Activated CD8-positive, alpha-beta memory T cell treated with anti-CD3 and anti-CD28 coated beads for 1 hour (primary cell): ENCODE data around the gene ATP5PO.
"Not testable (repeated sequence)": the region's sequence is repeated elsewhere in the genome, so short reads cannot be mapped to it uniquely, and the experiment has no call there.

Experiments
- DNase-seq, 2 donors: peaks; one replicate each; pipeline ENCODE4 v3.0.0-alpha.2; 2020; ENCODE audit warnings: low read depth in 1 of 2; ENCODE audit errors: extremely low read depth in 1 of 2

Gene ATP5PO

DNA sequence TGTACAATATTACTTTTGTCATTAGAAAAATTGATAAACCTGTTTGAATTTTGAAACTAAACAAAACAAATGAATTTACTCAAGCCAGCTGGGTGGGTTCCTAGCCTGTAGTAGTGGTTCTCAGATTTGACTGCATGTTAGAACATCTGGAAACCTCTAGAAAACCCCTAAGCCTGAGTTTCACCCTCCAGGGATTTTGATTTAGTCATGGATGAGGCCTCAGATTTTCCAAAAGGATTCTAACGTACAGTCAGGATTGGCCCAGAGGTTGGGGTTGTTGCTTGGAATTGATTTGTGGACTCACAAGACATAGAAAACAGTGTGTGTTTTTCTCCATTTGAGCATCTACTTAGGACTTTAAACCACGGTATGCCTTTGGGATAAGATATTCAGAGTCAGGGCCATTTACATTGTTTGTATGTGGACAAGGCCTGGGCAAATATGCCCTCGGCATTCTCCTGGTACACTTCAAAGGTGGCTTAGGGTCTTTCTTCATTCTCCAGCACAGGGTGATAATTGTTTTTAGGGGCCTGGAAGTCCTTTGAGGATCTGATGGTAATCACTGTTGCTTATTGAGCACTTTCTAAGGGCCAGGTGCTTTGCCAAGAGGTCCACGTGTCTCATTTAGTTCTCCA lies 42.6 kb downstream of the ATP5PO start:
- DNase-seq = no peak

DNA sequence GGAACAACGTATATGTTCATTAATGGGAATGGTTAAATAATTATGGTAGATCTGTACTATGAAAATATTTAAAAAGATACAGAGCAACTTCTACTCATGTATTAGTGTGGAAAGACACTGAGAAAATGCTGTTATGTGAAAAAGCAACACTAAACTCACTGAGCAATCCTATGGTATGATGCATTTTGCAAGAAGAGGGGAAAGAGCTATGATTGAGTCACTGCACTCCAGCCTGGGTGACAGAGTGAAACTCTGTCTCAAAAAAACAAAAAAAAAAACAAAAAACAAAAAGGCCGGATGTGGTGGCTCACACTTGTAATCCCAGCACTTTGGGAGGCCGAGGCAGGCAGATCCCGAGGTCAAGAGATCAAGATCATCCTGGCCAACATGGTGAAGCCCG lies 44.4 kb downstream of the ATP5PO start:
- DNase-seq = no peak

DNA sequence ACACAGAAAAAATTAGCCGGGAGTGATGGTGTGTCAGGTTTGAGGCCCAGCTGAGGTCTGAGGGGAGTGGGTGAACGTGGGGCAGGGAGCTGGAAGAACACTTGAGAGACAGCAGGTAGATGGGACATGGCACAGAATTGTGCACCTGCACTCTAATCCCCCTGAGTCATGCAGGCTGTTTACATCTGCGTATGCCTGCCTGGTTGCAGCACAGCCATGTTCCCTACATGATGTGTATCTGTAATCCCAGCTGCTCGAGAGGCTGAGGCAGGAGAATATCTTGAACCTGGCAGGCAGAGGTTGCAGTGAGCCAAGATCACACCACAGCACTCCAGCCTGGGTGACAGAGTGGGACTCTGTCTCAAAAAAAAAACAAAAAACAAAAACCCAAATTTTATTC lies 44.8 kb downstream of the ATP5PO start:
- DNase-seq = no peak

DNA sequence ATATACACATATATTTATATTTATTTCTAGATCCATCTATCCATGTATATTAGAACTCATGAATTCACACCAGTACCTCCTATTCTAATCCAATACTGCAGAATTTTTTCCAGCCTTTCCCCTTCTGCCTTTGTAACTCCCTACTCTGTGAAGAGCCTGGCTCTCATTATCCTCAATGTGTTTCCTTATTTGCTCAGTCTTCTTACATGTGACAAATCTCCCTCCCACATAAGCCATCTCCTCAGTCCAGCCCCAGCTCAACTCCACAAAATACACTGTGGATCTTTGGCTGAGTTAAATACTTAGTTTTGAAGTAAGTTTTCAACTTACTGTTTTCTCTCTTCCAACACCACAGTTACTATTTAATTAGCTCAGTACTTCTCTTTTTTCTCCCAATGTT lies 45.7 kb downstream of the ATP5PO start:
- DNase-seq = no peak

DNA sequence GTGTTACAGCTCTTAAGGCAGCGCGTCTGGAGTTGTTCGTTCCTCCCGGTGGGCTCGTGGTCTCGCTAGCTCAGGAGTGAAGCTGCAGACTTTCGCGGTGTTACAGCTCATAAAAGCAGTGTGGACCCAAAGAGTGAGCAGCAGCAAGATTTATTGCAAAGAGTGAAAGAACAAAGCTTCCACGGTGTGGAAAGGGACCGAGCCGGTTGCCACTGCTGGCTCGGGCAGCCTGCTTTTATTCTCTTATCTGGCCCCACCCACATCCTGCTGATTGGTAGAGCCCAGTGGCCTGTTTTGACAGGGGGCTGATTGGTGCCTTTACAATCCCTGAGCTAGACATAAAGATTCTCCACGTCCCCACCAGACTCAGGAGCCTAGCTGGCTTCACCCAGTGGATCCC lies 47.7 kb downstream of the ATP5PO start:
- DNase-seq = not testable (repeated sequence)

DNA sequence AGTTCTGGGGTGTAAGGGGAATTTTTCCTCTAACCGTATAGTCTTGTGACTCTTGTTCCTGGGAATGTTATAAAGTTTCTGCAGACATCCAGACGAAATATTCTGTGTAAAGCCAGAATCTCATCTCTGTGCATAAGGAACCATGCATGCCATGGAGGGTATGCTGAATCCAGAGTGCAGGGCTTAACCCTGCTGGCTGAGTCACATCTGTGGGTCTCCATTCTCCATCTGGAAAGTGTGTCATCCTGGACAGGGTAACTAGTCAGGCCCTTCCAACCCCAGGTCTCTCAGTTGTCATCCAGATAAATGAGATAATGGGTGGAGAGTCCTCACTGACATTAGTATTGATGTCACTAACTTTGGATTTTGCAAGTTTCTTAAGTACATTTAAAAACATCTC lies 48.8 kb downstream of the ATP5PO start:
- DNase-seq = no peak

DNA sequence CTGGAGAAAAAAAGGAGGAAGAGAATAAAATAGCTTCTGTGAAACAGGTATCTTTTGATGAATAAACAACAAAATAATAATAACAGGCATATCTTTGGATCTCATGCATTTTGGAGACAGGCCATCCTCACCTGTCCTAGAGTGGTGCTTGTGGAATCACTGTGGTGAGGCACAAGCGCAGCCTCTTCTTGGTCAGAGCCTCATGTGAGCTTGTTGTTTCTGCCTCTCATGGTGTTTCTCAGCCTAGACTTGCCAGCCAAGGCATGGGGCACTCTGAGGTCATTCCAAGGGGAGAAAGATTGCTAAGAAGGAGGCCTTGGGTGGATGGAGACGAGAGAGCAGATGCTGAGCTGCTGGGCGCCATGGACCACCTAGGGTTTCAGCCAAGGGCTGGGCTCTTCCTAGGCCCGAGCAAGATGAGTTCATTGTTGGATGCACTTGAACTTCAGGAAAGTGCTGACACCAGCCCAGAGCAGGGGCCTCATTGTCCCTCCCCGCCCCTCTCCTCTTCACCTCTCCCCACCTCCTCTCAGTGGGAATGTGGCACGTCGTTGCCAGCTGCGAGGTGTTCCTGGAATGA lies 49.5 kb downstream of the ATP5PO start:
- DNase-seq = no peak

DNA sequence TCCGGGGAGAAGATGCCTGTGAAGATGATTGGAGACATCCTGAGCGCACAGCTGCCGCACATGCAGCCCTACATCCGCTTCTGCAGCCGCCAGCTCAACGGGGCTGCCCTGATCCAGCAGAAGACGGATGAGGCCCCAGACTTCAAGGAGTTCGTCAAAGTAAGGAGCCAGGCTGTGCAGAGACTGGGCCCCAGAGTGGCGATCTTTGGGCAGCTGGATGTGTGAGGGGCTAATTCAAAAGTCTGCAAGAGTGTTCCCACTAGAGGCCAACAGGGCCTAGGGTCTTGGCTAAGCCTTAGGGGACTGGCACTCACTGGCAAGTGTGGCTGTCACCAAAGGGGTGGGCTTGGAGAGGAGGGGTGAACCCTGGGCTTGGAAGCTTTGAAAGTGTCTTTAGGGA lies 50.4 kb downstream of the ATP5PO start:
- no peak for DNase-seq

DNA sequence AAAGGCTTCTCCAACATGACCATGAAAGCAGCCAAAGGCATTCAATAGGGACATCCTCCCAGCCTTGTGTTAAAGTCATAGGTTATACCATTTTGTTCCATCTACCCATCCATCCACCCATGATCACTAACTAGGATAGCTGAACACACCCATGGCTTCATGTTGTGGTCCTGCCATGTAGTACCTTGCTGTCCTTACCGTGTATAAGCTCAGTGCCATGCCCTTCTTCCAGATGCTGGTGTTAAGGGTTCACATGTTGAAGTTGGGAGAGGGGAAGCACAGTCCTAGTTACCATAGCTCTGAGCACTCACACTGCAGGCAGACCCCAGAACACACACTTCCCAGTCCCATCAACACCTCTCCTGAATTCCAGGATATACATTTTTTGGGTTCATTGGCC lies 51.5 kb downstream of the ATP5PO start:
- DNase-seq = no peak

DNA sequence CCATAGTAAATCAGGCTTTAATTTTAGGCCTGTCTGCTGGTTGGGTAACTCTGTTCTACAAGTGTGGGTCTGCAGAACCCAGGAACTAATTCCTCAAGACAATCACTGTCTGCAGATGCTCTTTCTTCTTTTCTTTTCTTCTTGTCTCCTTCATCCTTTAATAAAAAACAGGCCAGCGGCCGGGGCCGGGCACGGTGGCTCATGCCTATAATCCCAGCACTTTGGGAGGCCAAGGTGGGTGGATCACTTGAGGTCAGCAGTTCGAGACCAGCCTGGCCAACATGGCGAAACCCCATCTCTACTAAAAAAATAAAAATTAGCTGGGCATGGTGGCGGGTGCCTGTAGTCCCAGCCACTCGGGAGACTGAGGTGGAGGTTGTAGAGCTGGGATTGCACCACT lies 52.4 kb downstream of the ATP5PO start:
- DNase-seq = not testable (repeated sequence)

DNA sequence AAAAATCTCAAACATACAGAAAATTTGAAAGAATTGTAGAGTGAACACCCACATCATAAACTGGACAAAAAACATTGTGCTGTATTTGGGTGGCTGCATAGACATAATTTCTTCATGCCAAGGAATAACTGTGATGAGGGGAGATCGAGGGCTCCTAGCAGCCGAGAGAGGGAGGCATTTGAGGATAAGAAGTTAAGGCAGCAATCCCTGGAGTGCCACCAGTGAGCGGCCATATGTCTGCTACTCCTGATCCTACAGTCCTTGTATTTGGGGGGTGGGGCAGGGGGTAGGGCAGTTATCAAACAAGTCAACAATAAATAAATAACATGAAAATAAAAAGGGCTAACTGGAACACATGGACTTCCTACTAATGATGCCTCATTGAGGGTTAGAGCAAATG lies 54.5 kb downstream of the ATP5PO start:
- no peak for DNase-seq

DNA sequence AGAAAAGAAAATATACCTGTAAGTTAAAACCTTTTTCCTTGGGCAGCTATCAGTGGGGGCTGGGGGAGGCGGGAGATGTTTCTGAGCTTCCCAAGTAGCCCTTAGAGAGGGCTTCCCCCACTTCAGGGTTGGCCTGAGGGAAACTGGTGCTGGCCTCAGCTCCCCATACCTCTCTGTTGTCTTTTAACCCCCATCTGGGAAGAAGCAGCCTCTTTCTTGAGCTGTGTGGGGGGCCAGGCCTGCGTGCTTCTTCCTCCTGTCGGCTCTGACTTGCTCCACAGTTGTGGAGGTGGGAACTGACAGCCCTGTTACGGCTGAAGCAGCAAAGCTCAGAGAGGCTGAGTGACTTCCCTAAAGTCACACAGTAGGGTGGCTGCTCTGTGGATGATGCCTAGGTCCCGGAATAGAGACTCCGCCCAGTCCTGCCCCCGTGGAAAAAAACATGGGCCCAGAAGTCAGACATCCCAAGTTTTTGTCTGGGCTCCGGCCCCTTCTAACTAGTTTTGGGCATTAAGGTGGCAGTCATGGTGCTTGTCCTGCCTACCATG lies 55.2 kb downstream of the ATP5PO start:
- DNase-seq = no peak

DNA sequence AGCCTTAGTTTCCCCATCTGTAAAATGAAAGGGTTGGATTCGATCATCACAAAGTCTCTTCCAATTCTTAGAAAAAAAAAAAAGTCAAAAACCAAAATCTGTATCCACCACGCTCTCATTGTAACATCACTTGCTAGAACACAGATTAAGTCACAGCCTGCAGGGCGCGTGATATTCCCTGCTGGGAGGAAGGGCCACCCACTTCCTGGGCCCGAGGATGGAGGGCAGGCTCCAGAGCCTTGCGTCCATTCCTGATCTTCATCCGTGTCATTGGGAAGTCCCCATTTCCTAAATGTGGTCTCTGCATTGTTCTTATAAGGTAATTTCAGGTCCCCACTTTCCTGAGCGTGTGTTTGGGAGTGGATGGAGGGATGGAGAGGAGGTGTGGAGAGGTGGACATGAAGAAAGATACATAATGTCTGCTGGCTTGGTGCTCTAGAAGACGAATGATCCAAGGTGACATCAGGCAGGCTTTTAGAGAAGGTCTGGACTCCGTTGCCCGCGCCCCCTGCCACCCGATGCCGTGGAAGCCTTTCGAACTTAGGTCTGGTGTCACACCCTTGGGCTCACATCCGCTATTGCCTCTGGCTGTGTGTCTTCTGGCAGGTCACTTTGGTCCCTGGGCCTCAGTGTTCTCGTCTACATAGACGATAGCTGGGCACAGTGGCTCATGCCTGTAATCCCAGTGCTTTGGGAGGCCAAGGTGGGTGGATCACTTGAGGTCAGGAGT lies 56.1 kb downstream of the ATP5PO start:
- DNase-seq = no peak

DNA sequence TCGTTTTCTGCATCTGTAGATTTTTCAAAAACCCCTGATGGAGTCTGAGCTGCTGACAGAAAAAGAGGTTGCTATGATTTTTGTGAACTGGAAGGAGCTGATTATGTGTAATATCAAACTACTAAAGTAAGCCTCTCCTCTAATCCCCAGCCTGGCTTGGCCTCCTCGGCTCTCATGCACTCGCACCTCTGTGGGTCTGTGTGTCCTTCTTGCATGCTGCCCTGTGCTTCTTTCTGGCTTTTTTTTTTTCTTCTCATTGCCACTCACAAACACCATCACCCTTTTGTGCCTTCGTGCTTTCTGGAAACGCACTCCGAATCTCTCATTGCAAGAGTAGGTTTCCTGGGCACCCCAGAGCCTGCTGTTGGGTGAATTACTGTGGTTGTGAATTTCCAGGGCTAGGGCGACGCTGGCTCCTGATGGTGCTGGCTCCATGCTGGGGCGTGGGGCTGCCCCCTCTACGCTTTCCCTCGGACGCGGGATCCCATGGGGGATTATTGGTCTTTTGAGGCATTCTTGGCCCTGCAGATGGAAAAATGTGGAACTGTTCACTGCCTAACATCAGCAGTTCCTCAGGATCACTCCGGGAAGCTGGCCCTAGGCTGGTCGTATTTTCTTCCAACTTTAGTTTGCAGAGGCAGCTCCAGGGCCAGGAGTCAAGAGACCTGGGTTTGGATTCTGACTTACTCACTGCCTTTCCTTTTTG lies 56.8 kb downstream of the ATP5PO start:
- DNase-seq = no peak

DNA sequence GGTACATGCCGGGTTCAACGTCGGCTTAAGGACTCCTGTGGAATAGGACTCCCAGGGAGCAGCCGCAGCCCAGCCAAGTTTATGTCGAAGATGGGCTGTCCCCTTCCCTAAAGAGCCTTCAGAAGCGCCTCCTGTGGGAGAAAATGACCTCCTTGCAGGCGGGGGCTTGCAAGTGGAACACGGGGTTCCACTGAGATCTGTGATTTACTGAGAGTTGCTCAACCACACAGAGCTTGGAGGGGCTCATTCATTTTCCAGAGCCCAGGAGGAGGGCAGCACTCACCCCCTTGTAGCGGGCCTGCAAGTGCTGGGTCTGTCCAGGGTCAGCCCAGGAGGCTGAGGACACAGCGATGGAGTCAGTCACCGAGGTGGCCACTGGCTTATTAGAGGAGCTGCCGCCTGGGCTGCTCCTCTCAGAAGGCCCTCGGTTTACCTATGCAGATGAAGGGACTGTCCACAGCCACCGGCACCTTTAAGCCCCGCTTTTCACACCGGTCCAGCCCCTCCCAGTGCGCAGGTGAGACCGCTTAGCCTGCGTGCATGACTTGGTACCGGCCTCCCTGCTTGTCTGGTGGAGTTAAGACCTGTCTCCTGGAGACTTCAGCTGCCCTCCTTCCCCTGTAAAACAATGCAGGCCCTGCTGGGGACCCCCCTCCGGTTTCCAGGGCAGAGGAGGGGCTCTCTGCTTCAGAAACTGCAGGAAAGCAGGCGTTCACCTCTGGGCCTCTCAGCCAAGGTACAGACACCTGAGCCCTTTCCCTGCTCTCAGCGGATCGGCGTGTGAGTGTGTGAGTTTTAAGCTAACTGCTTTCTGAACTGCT lies 57.5 kb downstream of the ATP5PO start:
- DNase-seq = no peak

DNA sequence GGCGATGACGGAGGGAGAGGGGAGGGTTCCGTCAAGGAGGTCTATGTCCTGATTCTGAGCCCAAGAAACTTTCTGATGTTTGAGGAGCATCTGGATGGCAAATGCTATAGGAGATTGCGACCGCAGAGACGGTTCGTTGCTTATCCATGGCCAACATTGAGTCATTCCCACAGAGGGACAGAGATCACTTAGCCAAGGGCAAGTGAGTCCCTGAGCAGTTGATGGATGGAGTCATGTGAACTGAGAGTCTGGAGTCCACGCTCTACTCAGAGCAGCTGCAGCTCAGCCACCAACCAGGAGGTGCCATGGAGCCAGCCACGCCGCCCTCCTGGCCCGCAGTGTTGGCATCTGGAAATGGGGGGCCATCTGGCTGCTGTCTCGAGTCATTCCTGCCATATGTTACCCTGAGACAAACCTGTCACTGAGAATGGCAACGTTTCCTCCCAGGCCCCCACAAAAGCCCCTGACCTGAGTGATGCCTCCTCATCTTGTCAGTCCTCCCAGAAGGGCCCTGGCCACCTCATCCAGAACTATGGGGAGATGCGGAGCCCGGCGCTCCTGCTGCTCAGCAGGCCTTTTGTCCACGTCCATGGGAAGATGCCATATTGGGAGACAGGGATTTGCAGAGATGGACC lies 58.6 kb downstream of the ATP5PO start:
- no peak for DNase-seq

DNA sequence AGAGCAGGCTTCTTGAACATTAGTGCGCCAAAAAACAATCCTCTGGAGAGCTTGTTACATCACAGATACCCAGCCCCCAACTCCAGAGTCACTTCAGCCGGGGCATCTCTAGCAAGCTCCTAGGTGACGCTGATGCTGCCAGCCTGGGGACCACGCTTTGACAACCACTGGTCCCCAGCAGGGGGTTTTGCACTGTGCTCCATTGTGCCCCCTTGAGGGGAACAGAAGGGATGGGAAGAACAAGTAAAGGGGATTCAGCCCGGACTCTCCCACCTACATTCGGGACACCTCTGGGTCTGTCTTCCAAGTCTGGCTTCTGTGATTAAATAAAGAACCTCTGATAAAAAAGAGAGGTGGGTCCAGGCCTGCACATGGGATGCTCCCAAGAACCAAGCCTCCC lies 60.4 kb downstream of the ATP5PO start:
- no peak for DNase-seq

DNA sequence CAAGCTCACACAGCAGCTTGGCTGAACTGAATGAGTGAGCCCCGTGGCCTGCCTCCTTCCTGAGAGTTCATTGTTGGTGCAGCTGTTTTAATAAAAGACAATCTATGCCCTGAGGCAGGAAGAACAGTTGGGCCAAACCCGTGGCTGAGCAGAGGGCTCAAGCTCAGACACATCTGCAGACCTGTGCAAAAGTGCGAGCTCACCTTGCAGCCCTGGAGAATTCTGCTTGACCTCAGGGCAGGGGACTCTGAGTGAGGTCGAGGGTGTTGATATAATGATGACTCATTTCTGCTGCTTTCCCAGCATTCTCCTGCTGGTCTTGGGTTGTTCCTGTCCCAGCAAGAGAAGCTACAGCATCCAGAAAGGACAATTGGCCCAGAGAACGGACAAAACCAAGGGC lies 61.0 kb downstream of the ATP5PO start:
- no peak for DNase-seq
